Activated CD4-positive, alpha-beta T cell treated with anti-CD3 and anti-CD28 coated beads, Interleukin-2, amount 50 U/mL, for 4 hours (primary cell): ENCODE results near the gene MRPL14.

ENCODE experiments used
- DNase-seq, 2 experiments: peaks; one replicate each; pipeline ENCODE4 v3.0.0-alpha.2; 2020

MRPL14 gene

GRCh38 chr6:44063561-44064059 lies 63.6 kb downstream of the MRPL14 start:
- DNase-seq = no peak
